Stimulated activated CD4-positive, alpha-beta T cell treated with anti-CD3 and anti-CD28 coated beads, Interleukin-12 subunit alpha, Interleukin-12 subunit beta, amount 100 ng/mL, for 24 hours (primary cell): ENCODE data around the gene METTL2A.
"Not testable (repeated sequence)": the region's sequence is repeated elsewhere in the genome, so short reads cannot be mapped to it uniquely, and the experiment has no call there.

Source experiments
- DNase-seq, 2 experiments: peaks; one replicate each; pipeline ENCODE4 v3.0.0-alpha.2; 2020; ENCODE audit warnings: low read depth in 2 of 2

Gene METTL2A

DNA sequence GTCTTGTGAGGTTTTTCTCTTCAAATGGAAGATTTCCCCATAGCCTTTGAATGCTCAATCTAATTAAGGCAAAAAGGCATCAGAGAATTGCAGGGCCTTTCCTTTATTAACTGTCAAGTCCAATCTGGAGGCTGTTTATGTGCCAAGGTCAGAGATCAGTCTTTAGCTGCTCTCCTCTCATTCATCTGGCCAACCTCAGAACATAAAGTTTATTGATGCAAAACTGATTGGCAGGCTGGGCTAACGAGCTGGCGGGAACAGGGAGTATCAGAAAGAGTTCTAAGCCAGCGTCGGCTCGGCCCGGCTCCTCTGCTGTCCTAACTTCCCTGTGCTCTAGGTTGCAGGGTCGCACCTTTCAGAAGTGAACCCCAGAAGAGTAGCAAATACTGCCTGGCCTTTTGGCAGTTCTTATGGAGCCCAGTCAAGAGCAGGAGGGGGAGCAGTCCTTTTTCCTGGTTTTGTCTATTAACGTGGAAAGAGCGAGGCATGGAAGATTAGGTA lies 47.7 kb downstream of the METTL2A start:
- not testable (repeated sequence) for DNase-seq

DNA sequence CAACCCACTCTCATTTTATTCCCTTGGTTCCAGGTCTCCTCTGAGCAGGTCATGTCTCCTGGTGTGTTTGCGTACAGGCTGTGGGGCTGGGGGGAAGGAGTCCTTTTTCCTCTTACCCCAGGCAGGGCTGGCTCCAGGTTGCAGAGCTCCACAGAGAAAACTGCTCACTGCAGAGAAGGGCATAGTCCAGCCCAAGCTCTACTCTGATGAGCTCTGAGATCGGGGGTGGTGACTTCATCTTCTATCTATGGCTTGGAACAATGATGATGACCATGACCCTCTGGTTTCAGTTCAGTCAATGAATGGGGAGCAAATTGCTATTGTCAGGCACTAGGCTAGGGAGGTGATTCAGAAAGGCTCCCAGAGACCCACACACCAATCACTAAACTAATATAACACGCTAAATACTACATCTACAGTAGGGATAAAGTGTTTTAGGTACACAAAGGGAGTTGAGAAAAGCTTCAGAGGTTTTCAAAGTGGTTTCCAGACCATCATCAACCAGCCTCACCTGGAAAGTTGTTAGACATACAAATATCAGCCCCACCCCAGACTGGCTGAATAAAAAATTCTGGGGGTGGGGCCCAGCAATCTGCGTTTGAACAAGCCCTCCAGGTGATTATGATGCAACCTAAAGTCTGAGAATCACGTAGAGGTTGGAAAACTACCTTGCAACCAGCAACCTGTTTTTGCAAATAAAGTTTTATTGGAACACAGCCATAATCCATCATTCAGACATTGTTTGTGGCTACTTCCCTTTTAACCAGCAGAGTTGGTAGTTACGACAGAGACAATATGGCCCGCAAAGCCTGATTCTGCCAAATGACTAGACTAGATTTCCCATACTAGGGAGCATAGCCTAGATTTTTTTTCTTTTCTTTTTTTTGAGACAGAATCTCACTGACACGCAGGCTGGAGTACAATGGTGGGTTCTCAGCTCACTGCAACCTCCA lies 49.6 kb downstream of the METTL2A start:
- DNase-seq, result not testable (repeated sequence)

- not testable (repeated sequence) for DNase-seq
Observed at GRCh38 chr17:62477111-62477510, 53.4 kb downstream of the METTL2A start.

- DNase-seq, result peak in 1 of 2 experiments; percentile 26
Observed at GRCh38 chr17:62477718-62478408, 54.2 kb downstream of the METTL2A start.

DNA sequence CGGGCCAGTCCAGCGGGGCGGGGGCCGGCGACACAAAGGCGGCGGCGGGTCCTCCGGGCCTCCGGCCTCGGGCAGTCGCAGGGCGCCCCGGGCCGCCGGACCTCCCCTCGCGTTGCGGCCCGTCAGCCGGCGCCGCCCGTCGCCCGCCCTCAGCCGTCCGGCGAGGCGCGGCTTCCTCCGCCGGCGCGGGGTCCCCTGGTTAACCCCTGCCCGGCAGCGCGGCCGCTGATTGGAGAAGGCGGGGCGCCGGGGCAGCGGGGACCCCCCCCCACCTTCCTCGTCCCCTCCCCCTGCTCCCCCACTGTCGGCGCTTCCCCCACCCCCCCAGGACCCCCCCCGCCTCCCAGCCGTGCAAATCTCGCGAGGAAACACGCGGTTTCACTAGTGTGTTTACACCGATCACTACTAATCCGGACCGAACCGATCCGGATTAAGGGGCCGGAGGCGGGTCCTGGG lies 54.8 kb downstream of the METTL2A start, which contains the start of gene TLK2:
TSS of gene TLK2 (plus strand) at position 402 of the 456 bp plus-strand sequence. CDS start 2,301 bp downstream, outside the sequence.
- peak; percentile 54 to 67 for DNase-seq

GRCh38 chr17:62478880-62479638 lies 55.4 kb downstream of the METTL2A start:
- DNase-seq, result peak; percentile 5 to 17

- DNase-seq, result peak in 1 of 2 experiments; percentile 10
Observed at GRCh38 chr17:62479639-62480258, 56.1 kb downstream of the METTL2A start.

GRCh38 chr17:62482553-62482952 lies 58.9 kb downstream of the METTL2A start:
- not testable (repeated sequence) for DNase-seq

DNA sequence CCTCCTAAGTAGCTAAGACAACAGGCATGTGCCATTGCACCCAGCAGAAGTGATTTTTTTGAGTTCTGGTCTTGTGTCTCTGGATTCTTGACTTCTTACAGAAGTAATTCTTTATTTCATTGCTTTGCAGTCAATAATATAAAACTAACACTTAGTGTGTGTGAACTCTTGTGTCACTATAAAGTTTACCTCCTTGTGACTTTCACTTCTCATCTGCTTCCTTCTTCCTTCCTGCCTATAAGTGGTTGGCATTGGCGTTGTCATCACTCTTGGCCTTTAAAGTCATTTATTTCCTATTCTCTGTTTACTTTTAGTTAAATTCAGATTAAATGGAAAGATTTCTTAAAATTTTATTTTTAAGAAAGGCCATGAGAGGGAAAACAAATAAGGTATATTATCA lies 67.3 kb downstream of the METTL2A start:
- not testable (repeated sequence) for DNase-seq

GRCh38 chr17:62493049-62493655 lies 69.5 kb downstream of the METTL2A start:
- not testable (repeated sequence) for DNase-seq

GRCh38 chr17:62494073-62494472 lies 70.4 kb downstream of the METTL2A start:
- not testable (repeated sequence) for DNase-seq

- not testable (repeated sequence) for DNase-seq
Observed at GRCh38 chr17:62496344-62496743, 72.6 kb downstream of the METTL2A start.

DNA sequence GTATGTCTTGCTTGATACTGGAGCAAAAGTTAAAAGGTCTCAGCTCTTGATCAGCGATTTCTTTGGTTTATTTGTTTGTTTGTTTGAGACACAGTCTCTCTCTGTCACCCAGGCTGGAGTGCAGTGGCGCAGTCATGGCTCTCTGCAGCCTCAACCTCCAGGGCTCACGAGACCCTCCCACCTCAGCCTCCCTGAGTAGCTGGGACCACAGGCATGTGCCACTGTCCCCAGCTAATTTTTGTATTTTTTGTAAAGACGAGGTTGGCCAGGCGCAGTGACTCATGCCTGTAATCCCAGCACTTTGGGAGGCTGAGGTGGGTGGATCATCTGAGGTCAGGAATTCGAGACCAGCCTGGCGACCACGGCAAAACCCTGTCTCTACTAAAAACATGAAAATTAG lies 75.1 kb downstream of the METTL2A start:
- not testable (repeated sequence) for DNase-seq
